ENCODE measurements around the gene NDUFAF4. TPM values are rescaled to one million over a fixed set of nuclear protein-coding genes. Genes with fewer than 3 reads are reported as not detected.

NDUFAF4 gene
- total and polyA plus RNA-seq, 10 of the 15 experiments (the other 5 are each of a cell fraction or from before 2014, with no cell fraction given): 26.9 to 188 (median 76.9) TPM

DNA sequence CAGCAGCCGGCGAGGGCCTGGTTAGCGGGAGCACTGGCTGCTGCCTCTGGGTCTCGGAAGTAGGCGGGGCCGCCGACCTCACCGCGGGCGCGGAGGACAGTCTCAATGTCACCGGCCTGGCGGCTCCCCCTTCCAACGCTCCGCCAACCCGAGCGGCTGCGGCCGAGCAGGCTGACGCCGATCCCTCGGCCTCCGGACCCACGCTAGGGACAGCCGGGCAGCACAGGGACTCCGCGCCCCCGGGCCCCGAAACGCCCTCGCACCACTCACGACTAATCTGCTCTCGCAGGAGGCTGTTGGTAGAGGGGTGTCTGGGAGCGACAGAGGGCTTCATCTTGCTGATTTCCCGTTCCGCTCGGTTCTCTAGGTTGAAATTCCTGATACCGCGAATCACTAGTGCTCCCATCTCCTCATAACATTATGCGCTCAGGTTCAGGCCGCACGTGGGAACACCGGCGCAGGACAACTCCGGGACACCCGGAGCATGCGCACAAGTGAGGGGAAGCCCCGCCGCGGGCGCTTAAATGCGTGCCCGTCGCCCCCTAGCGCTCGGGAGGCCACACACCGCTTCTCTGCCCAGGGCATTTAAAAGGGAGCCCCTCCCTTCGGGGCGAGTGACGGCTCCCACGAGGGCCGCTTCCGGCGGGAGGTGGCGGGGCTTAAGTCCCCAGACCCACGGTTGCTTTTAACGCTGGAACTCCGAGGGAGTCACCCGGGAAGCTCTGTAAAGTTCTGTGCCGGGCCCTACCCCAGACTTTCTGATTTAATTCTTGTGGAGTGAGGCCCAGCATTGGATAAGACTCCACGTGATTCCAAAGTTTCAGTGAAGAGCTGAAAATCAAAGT, at the start of gene NDUFAF4 (continued):
- TF ChIP-seq, protein P1, sequence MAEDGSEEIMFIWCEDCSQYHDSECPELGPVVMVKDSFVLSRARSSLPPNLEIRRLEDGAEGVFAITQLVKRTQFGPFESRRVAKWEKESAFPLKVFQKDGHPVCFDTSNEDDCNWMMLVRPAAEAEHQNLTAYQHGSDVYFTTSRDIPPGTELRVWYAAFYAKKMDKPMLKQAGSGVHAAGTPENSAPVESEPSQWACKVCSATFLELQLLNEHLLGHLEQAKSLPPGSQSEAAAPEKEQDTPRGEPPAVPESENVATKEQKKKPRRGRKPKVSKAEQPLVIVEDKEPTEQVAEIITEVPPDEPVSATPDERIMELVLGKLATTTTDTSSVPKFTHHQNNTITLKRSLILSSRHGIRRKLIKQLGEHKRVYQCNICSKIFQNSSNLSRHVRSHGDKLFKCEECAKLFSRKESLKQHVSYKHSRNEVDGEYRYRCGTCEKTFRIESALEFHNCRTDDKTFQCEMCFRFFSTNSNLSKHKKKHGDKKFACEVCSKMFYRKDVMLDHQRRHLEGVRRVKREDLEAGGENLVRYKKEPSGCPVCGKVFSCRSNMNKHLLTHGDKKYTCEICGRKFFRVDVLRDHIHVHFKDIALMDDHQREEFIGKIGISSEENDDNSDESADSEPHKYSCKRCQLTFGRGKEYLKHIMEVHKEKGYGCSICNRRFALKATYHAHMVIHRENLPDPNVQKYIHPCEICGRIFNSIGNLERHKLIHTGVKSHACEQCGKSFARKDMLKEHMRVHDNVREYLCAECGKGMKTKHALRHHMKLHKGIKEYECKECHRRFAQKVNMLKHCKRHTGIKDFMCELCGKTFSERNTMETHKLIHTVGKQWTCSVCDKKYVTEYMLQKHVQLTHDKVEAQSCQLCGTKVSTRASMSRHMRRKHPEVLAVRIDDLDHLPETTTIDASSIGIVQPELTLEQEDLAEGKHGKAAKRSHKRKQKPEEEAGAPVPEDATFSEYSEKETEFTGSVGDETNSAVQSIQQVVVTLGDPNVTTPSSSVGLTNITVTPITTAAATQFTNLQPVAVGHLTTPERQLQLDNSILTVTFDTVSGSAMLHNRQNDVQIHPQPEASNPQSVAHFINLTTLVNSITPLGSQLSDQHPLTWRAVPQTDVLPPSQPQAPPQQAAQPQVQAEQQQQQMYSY (CRISPR knock-in tag; IDR thresholded peaks at IDR 0.05): no peak
- TF ChIP-seq, protein P2, sequence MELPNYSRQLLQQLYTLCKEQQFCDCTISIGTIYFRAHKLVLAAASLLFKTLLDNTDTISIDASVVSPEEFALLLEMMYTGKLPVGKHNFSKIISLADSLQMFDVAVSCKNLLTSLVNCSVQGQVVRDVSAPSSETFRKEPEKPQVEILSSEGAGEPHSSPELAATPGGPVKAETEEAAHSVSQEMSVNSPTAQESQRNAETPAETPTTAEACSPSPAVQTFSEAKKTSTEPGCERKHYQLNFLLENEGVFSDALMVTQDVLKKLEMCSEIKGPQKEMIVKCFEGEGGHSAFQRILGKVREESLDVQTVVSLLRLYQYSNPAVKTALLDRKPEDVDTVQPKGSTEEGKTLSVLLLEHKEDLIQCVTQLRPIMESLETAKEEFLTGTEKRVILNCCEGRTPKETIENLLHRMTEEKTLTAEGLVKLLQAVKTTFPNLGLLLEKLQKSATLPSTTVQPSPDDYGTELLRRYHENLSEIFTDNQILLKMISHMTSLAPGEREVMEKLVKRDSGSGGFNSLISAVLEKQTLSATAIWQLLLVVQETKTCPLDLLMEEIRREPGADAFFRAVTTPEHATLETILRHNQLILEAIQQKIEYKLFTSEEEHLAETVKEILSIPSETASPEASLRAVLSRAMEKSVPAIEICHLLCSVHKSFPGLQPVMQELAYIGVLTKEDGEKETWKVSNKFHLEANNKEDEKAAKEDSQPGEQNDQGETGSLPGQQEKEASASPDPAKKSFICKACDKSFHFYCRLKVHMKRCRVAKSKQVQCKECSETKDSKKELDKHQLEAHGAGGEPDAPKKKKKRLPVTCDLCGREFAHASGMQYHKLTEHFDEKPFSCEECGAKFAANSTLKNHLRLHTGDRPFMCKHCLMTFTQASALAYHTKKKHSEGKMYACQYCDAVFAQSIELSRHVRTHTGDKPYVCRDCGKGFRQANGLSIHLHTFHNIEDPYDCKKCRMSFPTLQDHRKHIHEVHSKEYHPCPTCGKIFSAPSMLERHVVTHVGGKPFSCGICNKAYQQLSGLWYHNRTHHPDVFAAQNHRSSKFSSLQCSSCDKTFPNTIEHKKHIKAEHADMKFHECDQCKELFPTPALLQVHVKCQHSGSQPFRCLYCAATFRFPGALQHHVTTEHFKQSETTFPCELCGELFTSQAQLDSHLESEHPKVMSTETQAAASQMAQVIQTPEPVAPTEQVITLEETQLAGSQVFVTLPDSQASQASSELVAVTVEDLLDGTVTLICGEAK (IDR thresholded peaks at IDR 0.05; ENCODE audit: borderline replicate concordance): peak; percentile 30; the same call in 1 of the 2 replicates
- TF ChIP-seq SREBF1 (IDR thresholded peaks at IDR 0.05; ENCODE audit: low read length): no peak
- no peak for TF ChIP-seq SUZ12 (IDR thresholded peaks at IDR 0.05; ENCODE audit: unreplicated experiment)
- peak; percentile 63; the same call in 1 of the 2 replicates for TF ChIP-seq CBX5 (IDR thresholded peaks at IDR 0.05; ENCODE audit: low read depth)
- TF ChIP-seq, protein P3, sequence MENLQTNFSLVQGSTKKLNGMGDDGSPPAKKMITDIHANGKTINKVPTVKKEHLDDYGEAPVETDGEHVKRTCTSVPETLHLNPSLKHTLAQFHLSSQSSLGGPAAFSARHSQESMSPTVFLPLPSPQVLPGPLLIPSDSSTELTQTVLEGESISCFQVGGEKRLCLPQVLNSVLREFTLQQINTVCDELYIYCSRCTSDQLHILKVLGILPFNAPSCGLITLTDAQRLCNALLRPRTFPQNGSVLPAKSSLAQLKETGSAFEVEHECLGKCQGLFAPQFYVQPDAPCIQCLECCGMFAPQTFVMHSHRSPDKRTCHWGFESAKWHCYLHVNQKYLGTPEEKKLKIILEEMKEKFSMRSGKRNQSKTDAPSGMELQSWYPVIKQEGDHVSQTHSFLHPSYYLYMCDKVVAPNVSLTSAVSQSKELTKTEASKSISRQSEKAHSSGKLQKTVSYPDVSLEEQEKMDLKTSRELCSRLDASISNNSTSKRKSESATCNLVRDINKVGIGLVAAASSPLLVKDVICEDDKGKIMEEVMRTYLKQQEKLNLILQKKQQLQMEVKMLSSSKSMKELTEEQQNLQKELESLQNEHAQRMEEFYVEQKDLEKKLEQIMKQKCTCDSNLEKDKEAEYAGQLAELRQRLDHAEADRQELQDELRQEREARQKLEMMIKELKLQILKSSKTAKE (IDR thresholded peaks at IDR 0.05; ENCODE audit: low read depth, poor library complexity, severe bottlenecking): peak; percentile 29
- TF ChIP-seq NBN (IDR thresholded peaks at IDR 0.05): 0 out of 2 replicates have a peak, but pooled peaks have one; percentile 23
- TF ChIP-seq CHD2 (IDR thresholded peaks at IDR 0.05; ENCODE audit: borderline replicate concordance, low read depth, low read length): no peak
- no peak for TF ChIP-seq YBX1 (IDR thresholded peaks at IDR 0.05)
- peak; percentile 42 to 72 for TF ChIP-seq IKZF2 (IDR thresholded peaks at IDR 0.05)
- peak; percentile 27; the same call in 1 of the 2 replicates for TF ChIP-seq MTA2 (IDR thresholded peaks at IDR 0.05; ENCODE audit: low read depth)
- TF ChIP-seq, protein P4, sequence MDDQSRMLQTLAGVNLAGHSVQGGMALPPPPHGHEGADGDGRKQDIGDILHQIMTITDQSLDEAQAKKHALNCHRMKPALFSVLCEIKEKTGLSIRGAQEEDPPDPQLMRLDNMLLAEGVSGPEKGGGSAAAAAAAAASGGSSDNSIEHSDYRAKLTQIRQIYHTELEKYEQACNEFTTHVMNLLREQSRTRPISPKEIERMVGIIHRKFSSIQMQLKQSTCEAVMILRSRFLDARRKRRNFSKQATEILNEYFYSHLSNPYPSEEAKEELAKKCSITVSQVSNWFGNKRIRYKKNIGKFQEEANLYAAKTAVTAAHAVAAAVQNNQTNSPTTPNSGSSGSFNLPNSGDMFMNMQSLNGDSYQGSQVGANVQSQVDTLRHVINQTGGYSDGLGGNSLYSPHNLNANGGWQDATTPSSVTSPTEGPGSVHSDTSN (IDR thresholded peaks at IDR 0.05; ENCODE audit: insufficient replicate concordance, low read depth, low read length): peak; percentile 76
- TF ChIP-seq CBFB (IDR thresholded peaks at IDR 0.05; ENCODE audit: low read depth): 0 out of 2 replicates have a peak, but pooled peaks have one; percentile 56

Measured in GM12878 (cell line).